H1 (cell line): ENCODE data around the gene CPT1A. TPM values are rescaled to one million over a fixed set of nuclear protein-coding genes. Genes with fewer than 3 reads are reported as not detected.
A peak's percentile ranks its signal among the peaks of the same experiment; 100 is the strongest.

Source experiments
- CTCF ChIA-PET: fragments of 300-600 bp; sonication (Branson Sonifier 250); formaldehyde crosslinking; loops from one replicate; lab custom pipeline; 2021; ENCODE audit not compliant: partially characterized antibody; lab: Charles Lee
- POLR2A ChIA-PET: fragments of 300-600 bp; sonication (Branson Sonifier 250); formaldehyde crosslinking; loops from one replicate; lab custom pipeline; 2021; ENCODE audit warnings: inconsistent platforms; ENCODE audit not compliant: partially characterized antibody; lab: Charles Lee
- DNase-seq, 2 experiments: peaks; one replicate each; pipeline versions ENCODE4 v3.0.0 to v3.0.0-alpha.2; 2010 to 2022; ENCODE audit warnings: low spot score in 2 of 2, low read depth in 1 of 2, mixed read lengths in 1 of 2
- FAIRE-seq: peaks from 2 replicates; lab custom pipeline; 2011; peaks lifted over from hg19 to GRCh38; lab: Jason Lieb, UNC
- H2AFZ ChIP-seq: 2 replicates; pipeline ENCODE4 v1.8.1; 2012; ENCODE audit warnings: low read length, inconsistent platforms
- H2AK5ac ChIP-seq: 2 replicates; pipeline ENCODE4 v1.6.1; 2013; ENCODE audit warnings: low read depth, low read length
- H2BK120ac ChIP-seq: replicated peaks from 2 replicates; pipeline ENCODE3; 2013; ENCODE audit warnings: low read depth, low read length, inconsistent platforms
- H2BK12ac ChIP-seq: 2 replicates; pipeline ENCODE4 v1.6.1; 2013; ENCODE audit warnings: low read depth, low read length
- H2BK15ac ChIP-seq: 2 replicates; pipeline ENCODE4 v1.6.1; 2013; ENCODE audit warnings: low read length
- H2BK20ac ChIP-seq: 2 replicates; pipeline ENCODE4 v1.6.1; 2013; ENCODE audit warnings: low read length
- H2BK5ac ChIP-seq: 2 replicates; pipeline ENCODE4 v1.6.1; 2013; ENCODE audit warnings: low read depth, low read length
- H3K14ac ChIP-seq: 2 replicates; pipeline ENCODE4 v1.6.1; 2013; ENCODE audit warnings: inconsistent platforms; ENCODE audit not compliant: insufficient read length
- H3K18ac ChIP-seq: 2 replicates; pipeline ENCODE4 v1.6.1; 2013; ENCODE audit warnings: low read length; ENCODE audit errors: extremely low read depth
- H3K23ac ChIP-seq: 2 replicates; pipeline ENCODE4 v1.6.1; 2013; ENCODE audit warnings: inconsistent platforms; ENCODE audit not compliant: insufficient read length
- H3K23me2 ChIP-seq: 2 replicates; pipeline ENCODE4 v1.6.1; 2013; ENCODE audit warnings: low read depth, low read length
- H3K27ac ChIP-seq: 2 replicates; pipeline ENCODE4 v1.6.1; 2011; ENCODE audit warnings: low read depth, low read length, inconsistent platforms
- H3K27me3 ChIP-seq, 4 experiments: replicated peaks in 1 of 4; 1 replicate in 1 of 4; 2 replicates in 3 of 4; pipeline versions ENCODE4 v1.6.1 to v1.8.1; 2011 to 2013; ENCODE audit warnings: low read length in 3 of 4, mild to moderate bottlenecking in 3 of 4, inconsistent platforms in 2 of 4, mixed read lengths in 2 of 4, moderate library complexity in 1 of 4; ENCODE audit not compliant: control insufficient read depth in 3 of 4, insufficient read depth in 3 of 4; ENCODE audit errors: extremely low read depth in 1 of 4
- H3K36me3 ChIP-seq, 4 experiments: 2 replicates each; pipeline versions ENCODE4 v1.6.1 to v1.8.1; 2011 to 2013; ENCODE audit warnings: mild to moderate bottlenecking in 4 of 4, low read length in 3 of 4, moderate library complexity in 2 of 4, control low read depth in 1 of 4, inconsistent platforms in 1 of 4; ENCODE audit not compliant: insufficient read depth in 4 of 4, control insufficient read depth in 2 of 4
- H3K4ac ChIP-seq: replicated peaks from 2 replicates; pipeline ENCODE3; 2013; ENCODE audit warnings: low read length, low read depth, mixed read lengths, inconsistent platforms; ENCODE audit not compliant: insufficient read length
- H3K4me1 ChIP-seq, 4 experiments: replicated peaks in 1 of 4; 1 replicate in 1 of 4; 2 replicates in 3 of 4; pipeline versions ENCODE4 v1.6.1 to v1.8.1; 2011 to 2013; ENCODE audit warnings: low read length in 3 of 4, inconsistent platforms in 2 of 4, mixed read lengths in 1 of 4; ENCODE audit not compliant: insufficient read depth in 4 of 4, control insufficient read depth in 3 of 4
- H3K4me2 ChIP-seq, 2 experiments: 2 replicates each; pipeline versions ENCODE4 v1.6.1 to v1.8.1; 2011 to 2013; ENCODE audit warnings: low read depth in 2 of 2, low read length in 2 of 2, control low read depth in 1 of 2, inconsistent platforms in 1 of 2, mild to moderate bottlenecking in 1 of 2; ENCODE audit not compliant: insufficient read depth in 1 of 2
- H3K4me3 ChIP-seq, 4 experiments: fragments of 200-600, 300-600 bp in 1 of 4; sonication (generic), shearing (Covaris generic), sonication (Bioruptor Twin) in 1 of 4; 2 replicates each; pipeline versions ENCODE4 v1.5.1 to v1.8.1; 2011 to 2016; ENCODE audit warnings: low read length in 4 of 4, low read depth in 3 of 4, control low read depth in 2 of 4, inconsistent platforms in 2 of 4, mild to moderate bottlenecking in 2 of 4, mixed read lengths in 1 of 4, moderate library complexity in 1 of 4; ENCODE audit not compliant: insufficient read depth in 2 of 4; ENCODE audit errors: extremely low read depth in 1 of 4
- H3K56ac ChIP-seq: replicated peaks from 2 replicates; pipeline ENCODE3; 2013; ENCODE audit warnings: low read depth, mild to moderate bottlenecking, mixed read lengths, low read length, inconsistent platforms; ENCODE audit not compliant: insufficient read length
- H3K79me1 ChIP-seq: 2 replicates; pipeline ENCODE4 v1.6.1; 2013; ENCODE audit warnings: low read depth, low read length, control low read depth
- H3K79me2 ChIP-seq, 2 experiments: 2 replicates each; pipeline versions ENCODE4 v1.6.1 to v1.8.1; 2012 to 2013; ENCODE audit warnings: low read length in 2 of 2, mild to moderate bottlenecking in 2 of 2, inconsistent platforms in 1 of 2; ENCODE audit not compliant: insufficient read depth in 2 of 2, control insufficient read depth in 1 of 2
- H3K9ac ChIP-seq, 4 experiments: replicated peaks in 1 of 4; 1 replicate in 1 of 4; 2 replicates in 3 of 4; pipeline versions ENCODE4 v1.6.1 to v1.8.1; 2011 to 2013; ENCODE audit warnings: low read depth in 3 of 4, low read length in 3 of 4, control low read depth in 2 of 4, mild to moderate bottlenecking in 2 of 4, moderate library complexity in 2 of 4, inconsistent platforms in 1 of 4; ENCODE audit errors: extremely low read depth in 1 of 4
- H3K9me3 ChIP-seq, 2 experiments: 2 replicates each; pipeline versions ENCODE4 v1.6.1 to v1.8.1; 2012 to 2013; ENCODE audit warnings: mild to moderate bottlenecking in 2 of 2, moderate library complexity in 2 of 2, control low read depth in 1 of 2, inconsistent platforms in 1 of 2, low read depth in 1 of 2, low read length in 1 of 2, mixed read lengths in 1 of 2; ENCODE audit not compliant: insufficient read depth in 2 of 2
- H4K20me1 ChIP-seq, 2 experiments: replicated peaks in 1 of 2; 2 replicates each; pipeline versions ENCODE3 to v1.8.1; 2011 to 2013; ENCODE audit warnings: inconsistent platforms in 2 of 2, low read length in 2 of 2, mild to moderate bottlenecking in 1 of 2; ENCODE audit not compliant: insufficient read depth in 2 of 2, control insufficient read depth in 1 of 2
- H4K5ac ChIP-seq: 2 replicates; pipeline ENCODE4 v1.6.1; 2013; ENCODE audit warnings: low read length, low read depth, mixed read lengths, inconsistent platforms; ENCODE audit not compliant: insufficient read length
- H4K8ac ChIP-seq: 2 replicates; pipeline ENCODE4 v1.8.0; 2013; ENCODE audit warnings: mild to moderate bottlenecking, moderate library complexity, low read length, inconsistent platforms; ENCODE audit not compliant: insufficient read depth; ENCODE audit errors: extremely low read depth
- H4K91ac ChIP-seq: replicated peaks from 2 replicates; pipeline ENCODE3; 2013; ENCODE audit warnings: low read length, mixed read lengths, inconsistent platforms; ENCODE audit not compliant: insufficient read length
- BACH1 ChIP-seq: IDR thresholded peaks from 2 replicates; pipeline ENCODE4 v1.6.1; 2012; ENCODE audit warnings: low read length, improper control_type of control experiment
- CBX8 ChIP-seq: fragments of 300-800, 300-1000 bp; sonication (generic); IDR thresholded peaks from 2 replicates; pipeline ENCODE4 v1.7.1; 2016; ENCODE audit warnings: low read depth, low read length, borderline replicate concordance
- CTCF ChIP-seq, 3 experiments: IDR thresholded peaks; 1 replicate in 2 of 3; 2 replicates in 1 of 3; pipeline versions ENCODE4 v1.5.1 to v1.6.1; 2011; ENCODE audit warnings: low read length in 3 of 3, mild to moderate bottlenecking in 3 of 3, inconsistent platforms in 2 of 3, low read depth in 1 of 3, moderate library complexity in 1 of 3; ENCODE audit not compliant: insufficient read depth in 1 of 3; ENCODE audit errors: control extremely low read depth in 1 of 3
- EZH2 ChIP-seq: fragments of 200-600 bp; sonication (generic); IDR thresholded peaks from 2 replicates; pipeline ENCODE4 v1.7.1; 2012; ENCODE audit warnings: low read depth, mild to moderate bottlenecking, moderate library complexity, low read length, inconsistent platforms; ENCODE audit not compliant: severe bottlenecking
- POLR2AphosphoS5 ChIP-seq: IDR thresholded peaks from 2 replicates; pipeline ENCODE4 v1.6.1; 2011; ENCODE audit warnings: low read depth, low read length
- SAP30 ChIP-seq: fragments of 300-600 bp; sonication (generic); IDR thresholded peaks from 2 replicates; pipeline ENCODE4 v1.7.1; 2012; ENCODE audit warnings: low read length, moderate library complexity, mild to moderate bottlenecking, inconsistent platforms; ENCODE audit not compliant: insufficient read depth, insufficient replicate concordance
- WGBS, 2 experiments: shearing (Covaris generic) in 1 of 2; methylation state at CpG; one replicate each; pipeline versions ENCODE4 v1.1.6 to v1.1.7; 2013 to 2015; ENCODE audit warnings: low lambda C conversion rate in 2 of 2, mixed read lengths in 2 of 2, inconsistent platforms in 1 of 2, low coverage in 1 of 2, missing lambda C conversion rate in 1 of 2; ENCODE audit not compliant: insufficient replicate concordance in 2 of 2, insufficient coverage in 1 of 2, insufficient read length in 1 of 2; ENCODE audit errors: extremely low coverage in 1 of 2, missing lambda C conversion rate in 1 of 2; 5-methylcytosine and 5-hydroxymethylcytosine counted together
- polyA plus RNA-seq, 7 experiments: library from polyadenylated mRNA; depleted of rRNA in 3 of 7; stranded (reverse) in 5 of 7; unstranded in 2 of 7; fragments of >200 nt in 5 of 7; fragments of 200-250 nt in 2 of 7; gene quantifications; 1 replicate in 5 of 7; 2 replicates in 1 of 7; 4 replicates in 1 of 7; pipeline versions ENCODE4 v1.2.1 to v1.2.3, GENCODE V29; 2011 to 2013; ENCODE audit warnings: missing spikeins in 2 of 7, mixed read lengths in 2 of 7
- total RNA-seq: library from RNA; stranded (reverse); fragmentation: NEBNext Ultra II Directional; extraction: Animal tissue kit (Norgen Biotek cat#: 25700); gene quantifications from 2 replicates; pipeline ENCODE4 v1.2.1, GENCODE V29; 2021
- TF ChIP-seq, protein P1 (sequence below): IDR thresholded peaks from 2 replicates; pipeline ENCODE4 v1.6.1; 2012; ENCODE audit warnings: low read length, inconsistent platforms

The CPT1A gene
- total and polyA plus RNA-seq, 2 of the 8 experiments (the other 6 are each of a cell fraction or from before 2014, with no cell fraction given): 2.9 to 12.2 TPM

DNA sequence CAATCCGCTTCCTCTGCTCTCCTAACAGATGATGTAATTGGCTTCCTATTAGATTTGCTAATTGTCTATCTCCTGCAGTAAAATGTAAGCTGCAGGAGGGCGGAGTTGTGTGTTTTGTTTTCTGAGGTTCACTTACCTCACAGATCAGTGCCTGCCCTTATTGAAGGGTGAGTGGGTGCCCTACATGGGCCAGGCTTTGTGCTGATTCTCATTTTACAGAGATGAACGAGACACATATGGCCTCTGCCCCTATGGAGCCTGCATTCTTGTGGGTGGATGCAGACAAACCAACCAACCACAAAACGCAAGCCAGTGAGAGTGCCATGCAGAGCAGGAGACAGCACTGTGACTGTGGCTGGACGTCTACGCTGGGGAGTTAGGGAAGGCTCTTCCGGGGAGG, 100.3 kb downstream of the CPT1A start:
- Histone ChIP-seq H3K79me2 (no peaks in the 10 kb centered on the region), H2AK5ac (no peak overlapping the region), H3K4me3 (no peak overlapping the region), H3K14ac (no peak overlapping the region), H4K8ac (no peak overlapping the region), H4K20me1 (peaks cover 0 to 5% of the 10 kb centered on the region in 2 experiments), H2BK5ac (no peak overlapping the region; the same call in 1 of the 2 replicates), H2BK12ac (no peak overlapping the region), H4K5ac (no peak overlapping the region), H3K9ac (no peak overlapping the region), H3K23ac (no peak overlapping the region), H3K4ac (no peak overlapping the region), H3K4me2 (0 out of 4 replicates have a peak overlapping the region, but pooled peaks of 1 of the 2 experiments have one; percentile 5), H3K18ac (peak overlapping the region; percentile 9; the same call in 1 of the 2 replicates), H3K9me3 (no peaks in the 10 kb centered on the region), H3K27ac (no peak overlapping the region), H2BK120ac (no peak overlapping the region), H2BK20ac (no peak overlapping the region), H3K79me1 (peaks cover 2% of the 10 kb centered on the region; the same call in 1 of the 2 replicates), H3K27me3 (no peaks in the 10 kb centered on the region), H2BK15ac (no peak overlapping the region), H4K91ac (no peak overlapping the region), H3K23me2 (no peaks in the 10 kb centered on the region; the same call in 1 of the 2 replicates), H3K56ac (no peak overlapping the region), H3K36me3 (peaks cover 13 to 69% (median 41%) of the 10 kb centered on the region in 4 experiments; a peak in 7 of 8 replicates), H3K4me1 (peaks cover 0 to 5% (median 2%) of the 10 kb centered on the region in 4 experiments; a peak in 3 of 7 replicates), H2AFZ (no peak overlapping the region)
- ChIA-PET CTCF (interaction anchor here (0.9 to 1.0 kb wide), 2 partner anchors 50 to 157 kb away, joined by 3 read pairs; no protein-coding TSS in a partner anchor), POLR2A (interaction anchor here (1.0 to 5.0 kb wide), 4 partner anchors 8 to 57 kb away, joined by 3 to 30 read pairs (median 5); partner anchors contain the start of gene GAL)
- DNase-seq (no peak), FAIRE-seq (no peak)
- WGBS, 2 experiments: 82% methylated on average over 7 of the region's 7 CpGs; no CpG with 5 or more reads in 1 of the 2 experiments
- TF ChIP-seq, protein P1, sequence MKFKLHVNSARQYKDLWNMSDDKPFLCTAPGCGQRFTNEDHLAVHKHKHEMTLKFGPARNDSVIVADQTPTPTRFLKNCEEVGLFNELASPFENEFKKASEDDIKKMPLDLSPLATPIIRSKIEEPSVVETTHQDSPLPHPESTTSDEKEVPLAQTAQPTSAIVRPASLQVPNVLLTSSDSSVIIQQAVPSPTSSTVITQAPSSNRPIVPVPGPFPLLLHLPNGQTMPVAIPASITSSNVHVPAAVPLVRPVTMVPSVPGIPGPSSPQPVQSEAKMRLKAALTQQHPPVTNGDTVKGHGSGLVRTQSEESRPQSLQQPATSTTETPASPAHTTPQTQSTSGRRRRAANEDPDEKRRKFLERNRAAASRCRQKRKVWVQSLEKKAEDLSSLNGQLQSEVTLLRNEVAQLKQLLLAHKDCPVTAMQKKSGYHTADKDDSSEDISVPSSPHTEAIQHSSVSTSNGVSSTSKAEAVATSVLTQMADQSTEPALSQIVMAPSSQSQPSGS: 0 out of 2 replicates have a peak, but pooled peaks have one; percentile 50
- TF ChIP-seq CTCF (IDR thresholded peaks at IDR 0.05; ENCODE audit: control extremely low read depth in 1 of 3, insufficient read depth in 1 of 3, low read depth in 1 of 3, low read length in 3 of 3) (no peak), POLR2AphosphoS5 (0 out of 2 replicates have a peak, but pooled peaks have one; percentile 33), SAP30 (no peak), CBX8 (no peak), BACH1 (no peak), EZH2 (no peak)
